HepG2 (cell line): ENCODE results near the gene PPHLN1.

Source experiments
- CEBPG ChIP-seq: IDR thresholded peaks from 2 replicates; pipeline ENCODE4 v1.6.1; 2016
- CTCF ChIP-seq: sonication (generic); formaldehyde crosslinking; IDR thresholded peaks from 2 replicates; pipeline ENCODE4 v1.5.0; 2020; ENCODE audit warnings: mild to moderate bottlenecking, missing genetic modification reagents, moderate library complexity
- EZH2 ChIP-seq: conservative IDR thresholded peaks from 2 replicates; pipeline ENCODE4 v1.6.1; 2012; ENCODE audit warnings: mild to moderate bottlenecking, low read depth, low read length, moderate library complexity
- KDM1A ChIP-seq: IDR thresholded peaks from 2 replicates; pipeline ENCODE4 v1.6.1; 2016; ENCODE audit warnings: missing compliant biosample characterization
- POLR2AphosphoS5 ChIP-seq: IDR thresholded peaks from 2 replicates; pipeline ENCODE4 v1.6.1; 2012; ENCODE audit warnings: low read depth, low read length
- RAD51 ChIP-seq: fragments of 450-650 bp; IDR thresholded peaks from 2 replicates; pipeline ENCODE4 v1.6.1; 2016; ENCODE audit warnings: borderline replicate concordance
- SP5 ChIP-seq: IDR thresholded peaks from 2 replicates; pipeline ENCODE4 v1.6.1; 2016; ENCODE audit warnings: low read depth, borderline replicate concordance
- STAT6 ChIP-seq: sonication (generic); formaldehyde crosslinking; IDR thresholded peaks from 2 replicates; pipeline ENCODE4 v1.4.0; 2020; ENCODE audit warnings: missing genetic modification reagents, mild to moderate bottlenecking, borderline replicate concordance
- ZBTB38 ChIP-seq: sonication (generic); formaldehyde crosslinking; IDR thresholded peaks from 2 replicates; pipeline ENCODE4 v1.5.1; 2020; ENCODE audit warnings: mild to moderate bottlenecking, missing genetic modification reagents
- ZNF12 ChIP-seq: sonication (generic); formaldehyde crosslinking; IDR thresholded peaks from 2 replicates; pipeline ENCODE4 v1.5.0; 2020; ENCODE audit warnings: missing genetic modification reagents
- TF ChIP-seq, protein P1 (sequence below): sonication (generic); formaldehyde crosslinking; IDR thresholded peaks from 2 replicates; pipeline ENCODE4 v1.4.0; 2020; ENCODE audit warnings: missing genetic modification reagents

GRCh38 chr12:42450248-42450647, 124.3 kb downstream of the PPHLN1 start:
- no peak for TF ChIP-seq POLR2AphosphoS5
- no peak for TF ChIP-seq STAT6 (CRISPR knock-in tag)
- no peak for TF ChIP-seq CEBPG (CRISPR knock-in tag)
- TF ChIP-seq, protein P1, sequence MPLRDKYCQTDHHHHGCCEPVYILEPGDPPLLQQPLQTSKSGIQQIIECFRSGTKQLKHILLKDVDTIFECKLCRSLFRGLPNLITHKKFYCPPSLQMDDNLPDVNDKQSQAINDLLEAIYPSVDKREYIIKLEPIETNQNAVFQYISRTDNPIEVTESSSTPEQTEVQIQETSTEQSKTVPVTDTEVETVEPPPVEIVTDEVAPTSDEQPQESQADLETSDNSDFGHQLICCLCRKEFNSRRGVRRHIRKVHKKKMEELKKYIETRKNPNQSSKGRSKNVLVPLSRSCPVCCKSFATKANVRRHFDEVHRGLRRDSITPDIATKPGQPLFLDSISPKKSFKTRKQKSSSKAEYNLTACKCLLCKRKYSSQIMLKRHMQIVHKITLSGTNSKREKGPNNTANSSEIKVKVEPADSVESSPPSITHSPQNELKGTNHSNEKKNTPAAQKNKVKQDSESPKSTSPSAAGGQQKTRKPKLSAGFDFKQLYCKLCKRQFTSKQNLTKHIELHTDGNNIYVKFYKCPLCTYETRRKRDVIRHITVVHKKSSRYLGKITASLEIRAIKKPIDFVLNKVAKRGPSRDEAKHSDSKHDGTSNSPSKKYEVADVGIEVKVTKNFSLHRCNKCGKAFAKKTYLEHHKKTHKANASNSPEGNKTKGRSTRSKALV: no peak
- TF ChIP-seq ZBTB38 (CRISPR knock-in tag): no peak
- no peak for TF ChIP-seq SP5
- no peak for TF ChIP-seq ZNF12
- TF ChIP-seq RAD51: no peak
- TF ChIP-seq KDM1A (CRISPR knock-in tag): no peak
- TF ChIP-seq EZH2: no peak
- TF ChIP-seq CTCF (CRISPR knock-in tag): no peak
